Prostate gland (tissue), 2 donors: ENCODE measurements around the gene TGM6.

ENCODE experiments used
- POLR2A ChIP-seq: fragments of 450-650 bp; IDR thresholded peaks from one replicate; pipeline ENCODE4 v1.6.1; 2016; ENCODE audit warnings: antibody characterized with exemption, mild to moderate bottlenecking
- TF ChIP-seq, protein P1 (sequence below), 4 experiments: fragments of 200-600 bp in 2 of 4; fragments of 450-650 bp in 2 of 4; sonication (generic) in 2 of 4; IDR thresholded peaks; 1 replicate in 3 of 4; 2 replicates in 1 of 4; pipeline ENCODE4 v1.5.1; 2016 to 2019; ENCODE audit warnings: antibody characterized with exemption in 4 of 4, mild to moderate bottlenecking in 2 of 4, moderate library complexity in 2 of 4

DNA sequence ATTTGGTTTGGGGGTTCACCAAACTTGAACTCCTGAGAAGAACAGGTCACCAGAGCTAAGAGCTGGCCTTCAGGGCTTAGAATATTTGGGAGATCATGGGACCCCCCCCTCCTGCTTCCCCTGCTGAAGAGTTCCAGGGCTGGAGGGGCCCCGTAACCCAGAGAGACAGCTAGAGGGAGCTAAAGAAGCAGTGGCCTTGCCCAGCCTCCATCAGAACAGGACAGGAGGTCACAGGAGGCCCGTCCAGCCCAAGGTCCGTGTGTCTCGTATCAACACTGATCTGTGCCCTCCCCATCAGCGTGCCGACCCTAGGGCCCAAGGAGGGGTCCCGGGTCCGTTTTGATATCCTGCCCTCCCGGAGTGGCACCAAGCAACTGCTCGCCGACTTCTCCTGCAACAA, 40.6 kb upstream of the TGM6 start:
- TF ChIP-seq, protein P1, sequence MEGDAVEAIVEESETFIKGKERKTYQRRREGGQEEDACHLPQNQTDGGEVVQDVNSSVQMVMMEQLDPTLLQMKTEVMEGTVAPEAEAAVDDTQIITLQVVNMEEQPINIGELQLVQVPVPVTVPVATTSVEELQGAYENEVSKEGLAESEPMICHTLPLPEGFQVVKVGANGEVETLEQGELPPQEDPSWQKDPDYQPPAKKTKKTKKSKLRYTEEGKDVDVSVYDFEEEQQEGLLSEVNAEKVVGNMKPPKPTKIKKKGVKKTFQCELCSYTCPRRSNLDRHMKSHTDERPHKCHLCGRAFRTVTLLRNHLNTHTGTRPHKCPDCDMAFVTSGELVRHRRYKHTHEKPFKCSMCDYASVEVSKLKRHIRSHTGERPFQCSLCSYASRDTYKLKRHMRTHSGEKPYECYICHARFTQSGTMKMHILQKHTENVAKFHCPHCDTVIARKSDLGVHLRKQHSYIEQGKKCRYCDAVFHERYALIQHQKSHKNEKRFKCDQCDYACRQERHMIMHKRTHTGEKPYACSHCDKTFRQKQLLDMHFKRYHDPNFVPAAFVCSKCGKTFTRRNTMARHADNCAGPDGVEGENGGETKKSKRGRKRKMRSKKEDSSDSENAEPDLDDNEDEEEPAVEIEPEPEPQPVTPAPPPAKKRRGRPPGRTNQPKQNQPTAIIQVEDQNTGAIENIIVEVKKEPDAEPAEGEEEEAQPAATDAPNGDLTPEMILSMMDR (IDR thresholded peaks at IDR 0.05) = no peak
- TF ChIP-seq POLR2A = no peak
